Measurements from ENCODE around the gene ENPP3.

The ENPP3 gene

GRCh38 chr6:131636880-131637792 lies at the start of gene ENPP3:
Gene ENPP3, plus strand, starts transcription at chr6:131637302. Its CDS starts 83 bp downstream, at chr6:131637385.
- Histone ChIP-seq H3K4me3 (ENCODE audit: low read length) (no peak within 1 kb of the TSS), H3K27me3 (replicated peaks; ENCODE audit: control insufficient read depth, insufficient read depth, low read length) (no peaks in the 10 kb centered on the region), H3K4me1 (ENCODE audit: control insufficient read depth, insufficient read depth, low read length) (peaks cover 11% of the 10 kb centered on the region), H3K36me3 (ENCODE audit: control insufficient read depth, insufficient read depth, low read length, severe bottlenecking) (no peaks in the 10 kb centered on the region), H3K9me3 (ENCODE audit: control insufficient read depth, low read length) (no peaks in the 10 kb centered on the region), H3K9ac (ENCODE audit: low read length) (peak within 1 kb of the TSS; percentile 25)
- peak; percentile 38 for DNase-seq (ENCODE audit: low read depth)

- no peak for DNase-seq (ENCODE audit: low read depth)
- H3K27me3 ChIP-seq (replicated peaks; ENCODE audit: control insufficient read depth, insufficient read depth, low read length) = no peaks in the 10 kb centered on the region
- no peaks in the 10 kb centered on the region for H3K4me1 ChIP-seq (ENCODE audit: control insufficient read depth, insufficient read depth, low read length)
- peaks cover 95% of the 10 kb centered on the region for H3K36me3 ChIP-seq (ENCODE audit: control insufficient read depth, insufficient read depth, low read length, severe bottlenecking)
- H3K9ac ChIP-seq (ENCODE audit: low read length) = no peak overlapping the region
- H3K9me3 ChIP-seq (ENCODE audit: control insufficient read depth, low read length) = no peaks in the 10 kb centered on the region
- H3K4me3 ChIP-seq (ENCODE audit: low read length) = no peak overlapping the region
Observed at GRCh38 chr6:131587909-131588308, 49.2 kb upstream of the ENPP3 start.

- Histone ChIP-seq H3K9ac (ENCODE audit: low read length) (no peak overlapping the region), H3K27me3 (replicated peaks; ENCODE audit: control insufficient read depth, insufficient read depth, low read length) (no peaks in the 10 kb centered on the region), H3K4me1 (ENCODE audit: control insufficient read depth, insufficient read depth, low read length) (no peaks in the 10 kb centered on the region), H3K36me3 (ENCODE audit: control insufficient read depth, insufficient read depth, low read length, severe bottlenecking) (peaks cover 95% of the 10 kb centered on the region), H3K9me3 (ENCODE audit: control insufficient read depth, low read length) (no peaks in the 10 kb centered on the region), H3K4me3 (ENCODE audit: low read length) (no peak overlapping the region)
- DNase-seq (ENCODE audit: low read depth) = no peak
Observed at GRCh38 chr6:131588643-131589042, 48.5 kb upstream of the ENPP3 start.

GRCh38 chr6:131592935-131593334 lies 44.2 kb upstream of the ENPP3 start:
- Histone ChIP-seq H3K36me3 (ENCODE audit: control insufficient read depth, insufficient read depth, low read length, severe bottlenecking) (peaks cover 90% of the 10 kb centered on the region), H3K4me3 (ENCODE audit: low read length) (no peak overlapping the region), H3K27me3 (replicated peaks; ENCODE audit: control insufficient read depth, insufficient read depth, low read length) (no peaks in the 10 kb centered on the region), H3K9ac (ENCODE audit: low read length) (no peak overlapping the region), H3K4me1 (ENCODE audit: control insufficient read depth, insufficient read depth, low read length) (no peaks in the 10 kb centered on the region), H3K9me3 (ENCODE audit: control insufficient read depth, low read length) (no peaks in the 10 kb centered on the region)
- DNase-seq (ENCODE audit: low read depth) = no peak

- H3K27me3 ChIP-seq (replicated peaks; ENCODE audit: control insufficient read depth, insufficient read depth, low read length) = no peaks in the 10 kb centered on the region
- H3K4me1 ChIP-seq (ENCODE audit: control insufficient read depth, insufficient read depth, low read length) = no peaks in the 10 kb centered on the region
- H3K9ac ChIP-seq (ENCODE audit: low read length) = no peak overlapping the region
- H3K36me3 ChIP-seq (ENCODE audit: control insufficient read depth, insufficient read depth, low read length, severe bottlenecking) = peaks cover 90% of the 10 kb centered on the region
- no peaks in the 10 kb centered on the region for H3K9me3 ChIP-seq (ENCODE audit: control insufficient read depth, low read length)
- H3K4me3 ChIP-seq (ENCODE audit: low read length) = no peak overlapping the region
- no peak for DNase-seq (ENCODE audit: low read depth)
Observed at GRCh38 chr6:131594074-131594473, 43.0 kb upstream of the ENPP3 start.

- no peaks in the 10 kb centered on the region for H3K9me3 ChIP-seq (ENCODE audit: control insufficient read depth, low read length)
- no peak overlapping the region for H3K4me3 ChIP-seq (ENCODE audit: low read length)
- peak; percentile 6 for DNase-seq (ENCODE audit: low read depth)
- no peaks in the 10 kb centered on the region for H3K27me3 ChIP-seq (replicated peaks; ENCODE audit: control insufficient read depth, insufficient read depth, low read length)
- peaks cover 95% of the 10 kb centered on the region for H3K36me3 ChIP-seq (ENCODE audit: control insufficient read depth, insufficient read depth, low read length, severe bottlenecking)
- H3K9ac ChIP-seq (ENCODE audit: low read length) = no peak overlapping the region
- H3K4me1 ChIP-seq (ENCODE audit: control insufficient read depth, insufficient read depth, low read length) = no peaks in the 10 kb centered on the region
Observed at GRCh38 chr6:131597446-131597845, 39.7 kb upstream of the ENPP3 start.

GRCh38 chr6:131600716-131601115 lies 36.4 kb upstream of the ENPP3 start:
- no peaks in the 10 kb centered on the region for H3K4me1 ChIP-seq (ENCODE audit: control insufficient read depth, insufficient read depth, low read length)
- H3K36me3 ChIP-seq (ENCODE audit: control insufficient read depth, insufficient read depth, low read length, severe bottlenecking) = peaks cover 93% of the 10 kb centered on the region
- no peak overlapping the region for H3K4me3 ChIP-seq (ENCODE audit: low read length)
- no peaks in the 10 kb centered on the region for H3K9me3 ChIP-seq (ENCODE audit: control insufficient read depth, low read length)
- no peak overlapping the region for H3K9ac ChIP-seq (ENCODE audit: low read length)
- no peaks in the 10 kb centered on the region for H3K27me3 ChIP-seq (replicated peaks; ENCODE audit: control insufficient read depth, insufficient read depth, low read length)
- DNase-seq (ENCODE audit: low read depth) = no peak

- no peak overlapping the region for H3K9ac ChIP-seq (ENCODE audit: low read length)
- no peaks in the 10 kb centered on the region for H3K27me3 ChIP-seq (replicated peaks; ENCODE audit: control insufficient read depth, insufficient read depth, low read length)
- H3K36me3 ChIP-seq (ENCODE audit: control insufficient read depth, insufficient read depth, low read length, severe bottlenecking) = peaks cover 97% of the 10 kb centered on the region
- no peaks in the 10 kb centered on the region for H3K9me3 ChIP-seq (ENCODE audit: control insufficient read depth, low read length)
- no peaks in the 10 kb centered on the region for H3K4me1 ChIP-seq (ENCODE audit: control insufficient read depth, insufficient read depth, low read length)
- peak; percentile 82 for DNase-seq (ENCODE audit: low read depth)
- H3K4me3 ChIP-seq (ENCODE audit: low read length) = no peak overlapping the region
Observed at GRCh38 chr6:131602781-131603312, 34.3 kb upstream of the ENPP3 start.

GRCh38 chr6:131613296-131613925 lies 23.7 kb upstream of the ENPP3 start:
- no peaks in the 10 kb centered on the region for H3K4me1 ChIP-seq (ENCODE audit: control insufficient read depth, insufficient read depth, low read length)
- no peaks in the 10 kb centered on the region for H3K27me3 ChIP-seq (replicated peaks; ENCODE audit: control insufficient read depth, insufficient read depth, low read length)
- H3K4me3 ChIP-seq (ENCODE audit: low read length) = no peak overlapping the region
- H3K36me3 ChIP-seq (ENCODE audit: control insufficient read depth, insufficient read depth, low read length, severe bottlenecking) = peaks cover 91% of the 10 kb centered on the region
- DNase-seq (ENCODE audit: low read depth) = no peak
- no peak overlapping the region for H3K9ac ChIP-seq (ENCODE audit: low read length)
- H3K9me3 ChIP-seq (ENCODE audit: control insufficient read depth, low read length) = no peaks in the 10 kb centered on the region

- DNase-seq (ENCODE audit: low read depth) = no peak
- no peaks in the 10 kb centered on the region for H3K9me3 ChIP-seq (ENCODE audit: control insufficient read depth, low read length)
- H3K4me3 ChIP-seq (ENCODE audit: low read length) = no peak overlapping the region
- H3K4me1 ChIP-seq (ENCODE audit: control insufficient read depth, insufficient read depth, low read length) = no peaks in the 10 kb centered on the region
- H3K36me3 ChIP-seq (ENCODE audit: control insufficient read depth, insufficient read depth, low read length, severe bottlenecking) = peaks cover 92% of the 10 kb centered on the region
- no peak overlapping the region for H3K9ac ChIP-seq (ENCODE audit: low read length)
- no peaks in the 10 kb centered on the region for H3K27me3 ChIP-seq (replicated peaks; ENCODE audit: control insufficient read depth, insufficient read depth, low read length)
Observed at GRCh38 chr6:131615275-131615674, 21.8 kb upstream of the ENPP3 start.

All from adipocyte (in vitro differentiated cells).